ENCODE data around the gene THEMIS.

DNA sequence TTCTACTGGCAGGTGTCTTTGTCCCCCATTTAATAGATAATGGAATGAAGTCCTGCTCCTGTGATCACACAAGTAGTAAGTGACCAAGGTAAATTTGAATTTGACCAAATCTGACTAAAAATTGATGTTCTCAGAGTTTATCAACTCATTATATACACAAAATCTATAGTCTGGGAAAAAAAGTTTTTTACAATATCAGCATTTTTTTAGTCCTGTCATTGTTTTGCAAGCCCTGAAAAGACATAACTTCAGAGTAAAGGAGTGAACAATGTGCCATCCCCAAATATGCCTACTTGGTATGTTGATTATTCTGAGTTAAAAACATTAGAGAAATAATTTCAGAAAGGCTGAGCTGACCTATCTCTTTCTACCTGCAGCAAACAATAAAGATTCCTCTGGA lies 209.7 kb downstream of the THEMIS start:
- TF ChIP-seq, protein P1, sequence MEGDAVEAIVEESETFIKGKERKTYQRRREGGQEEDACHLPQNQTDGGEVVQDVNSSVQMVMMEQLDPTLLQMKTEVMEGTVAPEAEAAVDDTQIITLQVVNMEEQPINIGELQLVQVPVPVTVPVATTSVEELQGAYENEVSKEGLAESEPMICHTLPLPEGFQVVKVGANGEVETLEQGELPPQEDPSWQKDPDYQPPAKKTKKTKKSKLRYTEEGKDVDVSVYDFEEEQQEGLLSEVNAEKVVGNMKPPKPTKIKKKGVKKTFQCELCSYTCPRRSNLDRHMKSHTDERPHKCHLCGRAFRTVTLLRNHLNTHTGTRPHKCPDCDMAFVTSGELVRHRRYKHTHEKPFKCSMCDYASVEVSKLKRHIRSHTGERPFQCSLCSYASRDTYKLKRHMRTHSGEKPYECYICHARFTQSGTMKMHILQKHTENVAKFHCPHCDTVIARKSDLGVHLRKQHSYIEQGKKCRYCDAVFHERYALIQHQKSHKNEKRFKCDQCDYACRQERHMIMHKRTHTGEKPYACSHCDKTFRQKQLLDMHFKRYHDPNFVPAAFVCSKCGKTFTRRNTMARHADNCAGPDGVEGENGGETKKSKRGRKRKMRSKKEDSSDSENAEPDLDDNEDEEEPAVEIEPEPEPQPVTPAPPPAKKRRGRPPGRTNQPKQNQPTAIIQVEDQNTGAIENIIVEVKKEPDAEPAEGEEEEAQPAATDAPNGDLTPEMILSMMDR (IDR thresholded peaks at IDR 0.05), result no peak
- TF ChIP-seq POLR2A (IDR thresholded peaks at IDR 0.05), result no peak
